Measurements from ENCODE around the gene NEK2. TPM values are rescaled to one million over a fixed set of nuclear protein-coding genes. Genes with fewer than 3 reads are reported as not detected.

The NEK2 gene
- total and polyA plus RNA-seq, 2 of the 13 experiments (the other 11 are each of a cell fraction or from before 2014, with no cell fraction given) = 10.9 to 40.8 TPM

DNA sequence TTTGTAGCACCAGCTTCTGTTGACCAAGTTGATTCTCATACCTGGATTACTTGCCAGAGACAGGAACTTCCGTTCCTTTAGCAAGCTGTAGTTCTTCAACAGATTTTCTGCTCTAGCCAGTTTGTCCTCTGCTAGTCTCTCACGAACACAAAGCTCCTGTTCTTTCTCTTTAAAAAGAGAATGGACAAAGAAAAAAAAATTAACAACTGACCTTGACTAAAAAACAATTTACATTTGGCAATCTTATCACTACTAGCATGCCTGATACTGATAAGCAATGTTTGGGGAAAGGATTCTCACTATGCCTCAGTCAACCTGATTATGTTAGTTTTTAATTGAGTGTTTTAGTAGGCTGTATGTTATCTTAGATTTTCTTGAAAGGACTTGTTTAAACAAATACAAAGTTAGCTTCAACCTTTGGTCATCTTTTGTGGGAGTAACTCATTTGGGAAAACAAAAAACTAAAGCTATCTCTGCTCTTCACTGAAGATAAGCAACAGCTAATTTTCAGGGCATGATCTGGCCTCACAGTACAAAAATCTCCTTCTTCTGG lies 8.3 kb downstream of the NEK2 start (continued):
- TF ChIP-seq, protein P1, sequence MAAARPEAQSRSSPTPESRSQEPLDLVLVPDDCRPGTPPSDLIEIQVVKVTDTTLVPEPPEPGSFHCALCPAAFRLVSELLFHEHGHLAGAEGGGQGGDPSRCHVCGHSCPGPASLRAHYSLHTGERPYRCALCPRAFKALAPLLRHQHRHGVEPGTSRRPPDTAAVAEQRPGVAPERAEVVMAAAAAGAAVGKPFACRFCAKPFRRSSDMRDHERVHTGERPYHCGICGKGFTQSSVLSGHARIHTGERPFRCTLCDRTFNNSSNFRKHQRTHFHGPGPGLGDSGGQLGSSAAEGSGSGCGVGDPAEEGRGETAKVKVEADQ (CRISPR knock-in tag; IDR thresholded peaks at IDR 0.05; ENCODE audit: borderline replicate concordance) = no peak
- no peak for TF ChIP-seq TEF (CRISPR knock-in tag; IDR thresholded peaks at IDR 0.05)
- TF ChIP-seq ZNF296 (CRISPR knock-in tag; conservative IDR thresholded peaks at IDR 0.05) = no peak
- peak; percentile 98 for TF ChIP-seq NCOA2 (CRISPR knock-in tag; IDR thresholded peaks at IDR 0.05)
- peak; percentile 22; the same call in 1 of the 2 replicates for TF ChIP-seq NFYC (CRISPR knock-in tag; IDR thresholded peaks at IDR 0.05)
- TF ChIP-seq KLF15 (CRISPR knock-in tag; IDR thresholded peaks at IDR 0.05; ENCODE audit: borderline replicate concordance) = no peak
- TF ChIP-seq, protein P2, sequence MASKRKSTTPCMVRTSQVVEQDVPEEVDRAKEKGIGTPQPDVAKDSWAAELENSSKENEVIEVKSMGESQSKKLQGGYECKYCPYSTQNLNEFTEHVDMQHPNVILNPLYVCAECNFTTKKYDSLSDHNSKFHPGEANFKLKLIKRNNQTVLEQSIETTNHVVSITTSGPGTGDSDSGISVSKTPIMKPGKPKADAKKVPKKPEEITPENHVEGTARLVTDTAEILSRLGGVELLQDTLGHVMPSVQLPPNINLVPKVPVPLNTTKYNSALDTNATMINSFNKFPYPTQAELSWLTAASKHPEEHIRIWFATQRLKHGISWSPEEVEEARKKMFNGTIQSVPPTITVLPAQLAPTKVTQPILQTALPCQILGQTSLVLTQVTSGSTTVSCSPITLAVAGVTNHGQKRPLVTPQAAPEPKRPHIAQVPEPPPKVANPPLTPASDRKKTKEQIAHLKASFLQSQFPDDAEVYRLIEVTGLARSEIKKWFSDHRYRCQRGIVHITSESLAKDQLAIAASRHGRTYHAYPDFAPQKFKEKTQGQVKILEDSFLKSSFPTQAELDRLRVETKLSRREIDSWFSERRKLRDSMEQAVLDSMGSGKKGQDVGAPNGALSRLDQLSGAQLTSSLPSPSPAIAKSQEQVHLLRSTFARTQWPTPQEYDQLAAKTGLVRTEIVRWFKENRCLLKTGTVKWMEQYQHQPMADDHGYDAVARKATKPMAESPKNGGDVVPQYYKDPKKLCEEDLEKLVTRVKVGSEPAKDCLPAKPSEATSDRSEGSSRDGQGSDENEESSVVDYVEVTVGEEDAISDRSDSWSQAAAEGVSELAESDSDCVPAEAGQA (IDR thresholded peaks at IDR 0.05; ENCODE audit: low read depth) = no peak
- TF ChIP-seq, protein P2 (CRISPR knock-in tag; IDR thresholded peaks at IDR 0.05; ENCODE audit: borderline replicate concordance) = no peak; the same call in 1 of the 2 replicates
- no peak for TF ChIP-seq ZKSCAN5 (CRISPR knock-in tag; IDR thresholded peaks at IDR 0.05)
- TF ChIP-seq HES4 (CRISPR knock-in tag; IDR thresholded peaks at IDR 0.05; ENCODE audit: borderline replicate concordance) = no peak
- 0 out of 2 replicates have a peak, but pooled peaks have one; percentile 71 for TF ChIP-seq SATB2 (CRISPR knock-in tag; IDR thresholded peaks at IDR 0.05)
- no peak for TF ChIP-seq ZFYVE20 (CRISPR knock-in tag; IDR thresholded peaks at IDR 0.05; ENCODE audit: borderline replicate concordance, low read depth)
- no peak for TF ChIP-seq ZNF451 (CRISPR knock-in tag; IDR thresholded peaks at IDR 0.05)
- no peak; the same call in 1 of the 2 replicates for TF ChIP-seq ATF1 (CRISPR knock-in tag; IDR thresholded peaks at IDR 0.05)
- TF ChIP-seq ZNF777 (CRISPR knock-in tag; IDR thresholded peaks at IDR 0.05) = no peak
- 0 out of 2 replicates have a peak, but pooled peaks have one; percentile 34 for TF ChIP-seq STAT5B (CRISPR knock-in tag; IDR thresholded peaks at IDR 0.05)
- no peak for TF ChIP-seq TBL1XR1 (IDR thresholded peaks at IDR 0.05; ENCODE audit: borderline replicate concordance, low read length, partially characterized antibody)
- peak; percentile 98 for TF ChIP-seq NFIC (IDR thresholded peaks at IDR 0.05; ENCODE audit: low read length)
- TF ChIP-seq GZF1 (CRISPR knock-in tag; IDR thresholded peaks at IDR 0.05) = no peak
- TF ChIP-seq PLSCR1 (CRISPR knock-in tag; IDR thresholded peaks at IDR 0.05; ENCODE audit: borderline replicate concordance) = no peak

Data from HepG2 (cell line).